WTC11 (cell line): ENCODE results near the gene CPNE8.
A peak's percentile ranks its signal among the peaks of the same experiment; 100 is the strongest.

Experiments
- CTCF ChIP-seq: fragments of 200-600 bp; IDR thresholded peaks from 2 replicates; pipeline ENCODE4 v1.8.0; 2022; ENCODE audit warnings: antibody characterized with exemption
- E2F5 ChIP-seq: sonication (generic); formaldehyde crosslinking; IDR thresholded peaks from 2 replicates; pipeline ENCODE4 v1.8.1; 2022; ENCODE audit warnings: mild to moderate bottlenecking, moderate library complexity, missing genetic modification reagents
- MAX ChIP-seq: sonication (generic); formaldehyde crosslinking; IDR thresholded peaks from 2 replicates; pipeline ENCODE4 v1.8.0; 2022; ENCODE audit warnings: mild to moderate bottlenecking, missing genetic modification reagents
- NFE2L1 ChIP-seq: sonication (generic); formaldehyde crosslinking; IDR thresholded peaks from 2 replicates; pipeline ENCODE4 v1.8.1; 2023; ENCODE audit warnings: missing genetic modification reagents
- RELA ChIP-seq: sonication (generic); formaldehyde crosslinking; IDR thresholded peaks from 2 replicates; pipeline ENCODE4 v1.8.1; 2022; ENCODE audit warnings: missing genetic modification reagents, mild to moderate bottlenecking, borderline replicate concordance
- TCF7 ChIP-seq: sonication (generic); formaldehyde crosslinking; IDR thresholded peaks from 2 replicates; pipeline ENCODE4 v1.8.0; 2022; ENCODE audit warnings: mild to moderate bottlenecking, low read depth, missing genetic modification reagents, moderate library complexity
- ZNF121 ChIP-seq: sonication (generic); formaldehyde crosslinking; IDR thresholded peaks from 2 replicates; pipeline ENCODE4 v1.8.0; 2023; ENCODE audit warnings: missing genetic modification reagents

DNA sequence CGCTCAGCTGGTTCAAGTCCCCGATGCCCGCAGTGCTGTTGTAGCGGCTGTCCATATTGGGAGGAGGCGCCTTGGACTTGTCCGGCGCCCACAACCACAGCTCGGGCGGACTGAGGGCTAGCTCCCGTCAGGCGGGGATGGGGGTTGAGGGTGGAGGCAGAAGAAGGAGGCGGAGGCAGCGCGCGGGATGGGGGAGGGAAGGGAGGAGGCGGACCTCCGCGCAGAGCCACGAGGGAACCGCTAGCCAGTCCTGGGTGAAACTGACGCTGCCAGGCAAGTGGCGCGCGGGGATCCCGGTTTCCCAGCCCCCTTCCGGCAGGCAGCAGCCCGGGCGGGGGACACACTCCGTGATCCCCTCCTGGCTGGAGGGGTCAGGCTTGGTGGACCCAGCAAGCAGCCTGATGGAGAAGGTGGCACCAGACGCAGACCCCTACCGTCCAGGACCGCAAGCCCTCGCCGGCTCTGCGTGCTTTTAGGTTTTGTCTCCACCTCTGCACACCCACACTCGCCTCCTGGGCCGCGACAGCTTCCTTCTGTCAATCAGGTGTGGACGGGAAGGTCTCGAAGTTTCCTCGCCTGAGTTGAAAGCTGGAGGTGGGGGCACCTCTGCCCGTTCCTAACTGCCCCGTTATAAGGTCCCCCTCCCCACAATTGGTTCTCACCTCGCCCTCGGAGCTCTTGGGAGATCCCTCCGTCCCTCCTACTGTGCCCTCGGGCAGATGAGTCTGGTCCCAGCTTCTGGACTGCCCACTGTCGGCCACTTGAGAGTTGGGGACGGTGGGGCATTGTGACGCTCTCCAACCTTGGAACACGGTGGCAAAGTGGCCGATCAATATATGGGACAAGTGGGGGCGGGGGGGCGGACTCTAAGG lies at the start of gene CPNE8:
- TF ChIP-seq CTCF (no peak), E2F5 (no peak), TCF7 (CRISPR knock-in tag) (no peak), NFE2L1 (CRISPR knock-in tag) (no peak), MAX (CRISPR knock-in tag) (peak; percentile 12; the same call in 1 of the 2 replicates), RELA (CRISPR knock-in tag) (no peak), ZNF121 (CRISPR knock-in tag) (0 out of 2 replicates have a peak, but pooled peaks have one; percentile 18)
